Inferior parietal cortex (tissue), 1 donor: ENCODE measurements around the gene CHRNA4.

Source experiments
- DNase-seq: peaks from one replicate; pipeline ENCODE4 v3.0.0-alpha.2; 2016; ENCODE audit errors: extremely low spot score

Gene CHRNA4

GRCh38 chr20:63377951-63378381, 16.8 kb upstream of the CHRNA4 start:
- no peak for DNase-seq

- DNase-seq, result no peak
These were observed 16.2 kb upstream of the CHRNA4 start for GRCh38 chr20:63377256-63377941.

GRCh38 chr20:63376283-63377250, 15.4 kb upstream of the CHRNA4 start:
- no peak for DNase-seq

GRCh38 chr20:63375438-63375837, 14.3 kb upstream of the CHRNA4 start:
- no peak for DNase-seq

- DNase-seq, result no peak
These were observed 13.4 kb upstream of the CHRNA4 start for GRCh38 chr20:63374504-63374903.

- DNase-seq, result no peak
These were observed 12.8 kb upstream of the CHRNA4 start for GRCh38 chr20:63373996-63374395.

GRCh38 chr20:63372971-63373885, 12.1 kb upstream of the CHRNA4 start:
- DNase-seq, result no peak

- DNase-seq, result no peak
These were observed 10.2 kb upstream of the CHRNA4 start for GRCh38 chr20:63371291-63371865.

- DNase-seq, result no peak
These were observed 9.6 kb upstream of the CHRNA4 start for GRCh38 chr20:63370618-63371187.

GRCh38 chr20:63369724-63370617, 8.8 kb upstream of the CHRNA4 start:
- no peak for DNase-seq

- no peak for DNase-seq
These were observed 7.9 kb upstream of the CHRNA4 start for GRCh38 chr20:63369024-63369530.

- no peak for DNase-seq
These were observed 7.0 kb upstream of the CHRNA4 start for GRCh38 chr20:63368151-63368550.

GRCh38 chr20:63367446-63368055, 6.4 kb upstream of the CHRNA4 start:
- no peak for DNase-seq

GRCh38 chr20:63366390-63367365, 5.5 kb upstream of the CHRNA4 start:
- no peak for DNase-seq

GRCh38 chr20:63365601-63366389, 4.6 kb upstream of the CHRNA4 start:
- no peak for DNase-seq

GRCh38 chr20:63364801-63365585, 3.8 kb upstream of the CHRNA4 start:
- DNase-seq, result no peak
